Left cardiac atrium (tissue), 4 donors: ENCODE measurements around the gene CAMK2D. TPM values are rescaled to one million over a fixed set of nuclear protein-coding genes. Genes with fewer than 3 reads are reported as not detected.

Experiments
- ATAC-seq, 2 donors: fragments of 200-7000 bp; cut with Tn5 transposase; one replicate each; pipeline ENCODE4 v1.9.1; 2020; ENCODE audit warnings: mild to moderate bottlenecking in 2 of 2, moderate library complexity in 2 of 2
- DNase-seq: peaks from one replicate; pipeline ENCODE4 v3.0.0-alpha.2; 2020
- intact Hi-C, 2 donors: fragments of 100-400 bp; cut with DNase I; formaldehyde crosslinking; loops; one replicate each; pipeline versions ENCODE4 v1.14.1 to v1.15.1; 2022 to 2023
- total RNA-seq, 2 donors: library from RNA; stranded (reverse); fragmentation: NEBNext Ultra II Directional; extraction: Animal tissue kit (Norgen Biotek cat#: 25700); gene quantifications; one replicate each; pipeline ENCODE4 v1.2.1, GENCODE V29; 2021
- donor health status: DM: no; HTN: yes; CAD: no.
- donor health status: DM: no; HTN: yes; CAD: no; lungs with severe emphysema.
- donor health status: DM: yes; HTN: yes; CAD: no.
- donor health status: Dilated cardiomyopathy.

Gene CAMK2D
- total RNA-seq, 2 donors from 2014 or later: 133 to 136 TPM

- ATAC-seq: no peak
Measured at GRCh38 chr4:113565702-113566012, 195.9 kb downstream of the CAMK2D start.

GRCh38 chr4:113564493-113564892 lies 197.0 kb downstream of the CAMK2D start:
- no peak for DNase-seq
- intact Hi-C loops: no loop called here
- ATAC-seq: no peak

More at GRCh38 chr4:113565702-113566012, 195.9 kb downstream of the CAMK2D start:
- no peak for DNase-seq
- intact Hi-C loops: no loop called here

GRCh38 chr4:113563691-113564378 lies 197.7 kb downstream of the CAMK2D start:
- intact Hi-C loops: no loop called here
- ATAC-seq (no peak), DNase-seq (no peak)

- intact Hi-C loops: no loop called here
- no peak for DNase-seq
- ATAC-seq: no peak
Measured at GRCh38 chr4:113561758-113562157, 199.8 kb downstream of the CAMK2D start.

- intact Hi-C loops: no loop called here
- ATAC-seq (no peak), DNase-seq (no peak)
Measured at GRCh38 chr4:113561092-113561491, 200.4 kb downstream of the CAMK2D start.

GRCh38 chr4:113560579-113560978 lies 201.0 kb downstream of the CAMK2D start:
- no peak for ATAC-seq
- intact Hi-C loops: no loop called here
- DNase-seq: no peak

- no peak for ATAC-seq
- intact Hi-C loops: no loop called here
- DNase-seq: no peak
Measured at GRCh38 chr4:113559947-113560346, 201.6 kb downstream of the CAMK2D start.

- DNase-seq (no peak), ATAC-seq (peak; percentile 31 to 69)
- intact Hi-C loops: no loop called here
Measured at GRCh38 chr4:113556382-113557134, 205.0 kb downstream of the CAMK2D start.

- DNase-seq: peak; percentile 67
- ATAC-seq: peak; percentile 93 to 94
Measured at GRCh38 chr4:113555868-113556267, 205.7 kb downstream of the CAMK2D start.

GRCh38 chr4:113553082-113553481 lies 208.5 kb downstream of the CAMK2D start:
- DNase-seq (no peak), ATAC-seq (no peak)
- intact Hi-C loops: no loop called here

More at GRCh38 chr4:113555868-113556267, 205.7 kb downstream of the CAMK2D start:
- intact Hi-C loops: no loop called here

GRCh38 chr4:113550510-113550909 lies 211.0 kb downstream of the CAMK2D start:
- intact Hi-C loops: no loop called here
- ATAC-seq (no peak), DNase-seq (no peak)

GRCh38 chr4:113548303-113548702 lies 213.2 kb downstream of the CAMK2D start:
- DNase-seq: no peak
- intact Hi-C loops: loop anchor here (5.0 to 10.0 kb wide), 4 partner anchors 86 to 216 kb away; partner anchors contain the start of gene CAMK2D (in 1 of the 2)
- ATAC-seq: no peak

- ATAC-seq: peak; percentile 97 to 98
- DNase-seq: peak; percentile 90
- intact Hi-C loops: loop anchor here (2.0 to 10.0 kb wide), 5 partner anchors 87 to 217 kb away; partner anchors contain the start of gene CAMK2D (in 2 of the 2)
Measured at GRCh38 chr4:113547487-113548042, 214.0 kb downstream of the CAMK2D start.

GRCh38 chr4:113541933-113542332 lies 219.6 kb downstream of the CAMK2D start:
- DNase-seq (no peak), ATAC-seq (no peak)
- intact Hi-C loops: loop anchor here (10.0 kb wide), 3 partner anchors 93 to 223 kb away; partner anchors contain the start of gene CAMK2D (in 1 of the 2)

GRCh38 chr4:113540859-113541258 lies 220.7 kb downstream of the CAMK2D start:
- intact Hi-C loops: loop anchor here (10.0 kb wide), 3 partner anchors 94 to 224 kb away; partner anchors contain the start of gene CAMK2D (in 1 of the 2)
- peak in 1 of 2 donors; percentile 38 for ATAC-seq

GRCh38 chr4:113539408-113539807 lies 222.1 kb downstream of the CAMK2D start:
- intact Hi-C loops: no loop called here
- no peak for ATAC-seq
- no peak for DNase-seq

More at GRCh38 chr4:113540859-113541258, 220.7 kb downstream of the CAMK2D start:
- no peak for DNase-seq

GRCh38 chr4:113537628-113538027 lies 223.9 kb downstream of the CAMK2D start:
- intact Hi-C loops: no loop called here
- ATAC-seq (peak; percentile 35 to 51), DNase-seq (no peak)

GRCh38 chr4:113537203-113537602 lies 224.3 kb downstream of the CAMK2D start:
- ATAC-seq (peak in 1 of 2 donors; percentile 40), DNase-seq (no peak)
- intact Hi-C loops: no loop called here

- intact Hi-C loops: no loop called here
- DNase-seq (no peak), ATAC-seq (no peak)
Measured at GRCh38 chr4:113534711-113535110, 226.8 kb downstream of the CAMK2D start.

GRCh38 chr4:113531572-113531971 lies 230.0 kb downstream of the CAMK2D start:
- intact Hi-C loops: no loop called here
- DNase-seq (no peak), ATAC-seq (no peak)
